NCI-H226 (cell line): Measurements from ENCODE around the gene TTC31.
"Not testable (repeated sequence)": the region's sequence is repeated elsewhere in the genome, so short reads cannot be mapped to it uniquely, and the experiment has no call there.

Source experiments
- DNase-seq: peaks from one replicate; pipeline ENCODE4 v3.0.0-alpha.2; 2015

TTC31 gene

DNA sequence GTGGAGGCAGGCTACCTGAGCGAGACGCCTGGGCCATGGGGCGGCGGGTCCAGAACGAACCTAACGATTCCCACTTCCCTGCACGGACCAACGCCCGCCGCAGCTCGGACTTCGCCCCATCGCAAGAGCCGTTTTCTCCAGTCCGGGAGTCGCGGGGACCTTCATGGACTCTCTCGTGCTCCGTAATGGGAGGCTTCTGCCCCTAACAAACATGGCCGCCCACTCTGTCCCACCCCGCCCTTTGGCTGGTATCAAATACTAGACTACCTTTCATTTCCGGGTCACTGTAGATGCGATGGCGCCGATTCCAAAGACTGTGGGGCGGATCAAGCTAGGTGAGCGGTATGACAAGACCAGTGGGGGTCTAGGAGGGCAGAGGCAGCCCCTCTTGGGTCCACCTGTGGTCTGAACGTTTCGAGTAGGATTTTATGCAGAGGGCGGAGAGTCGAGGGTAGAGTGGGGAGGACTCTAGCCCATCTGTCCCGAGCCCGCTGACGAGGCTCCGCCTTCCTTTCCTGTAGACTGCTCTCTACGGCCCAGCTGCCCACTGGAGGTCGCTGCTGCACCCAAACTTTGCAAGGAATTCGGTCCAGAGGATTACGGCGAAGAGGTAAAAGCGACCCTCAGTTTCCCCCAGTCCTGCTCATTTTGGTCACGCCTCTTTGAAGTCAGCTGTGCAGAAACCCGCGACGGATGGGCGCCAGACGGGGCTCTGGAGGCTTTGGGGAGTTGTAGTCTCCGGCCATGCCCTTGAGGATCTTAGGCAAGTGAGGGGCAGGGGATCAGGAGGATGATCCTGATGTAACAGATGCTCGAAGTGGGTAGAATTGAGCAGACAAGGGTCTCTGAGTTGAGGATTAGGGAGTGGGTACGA lies at the start of gene TTC31, which contains the start of gene CCDC142:
Gene TTC31, plus strand, starts transcription at position 281 of the 874 bp plus-strand sequence. Its CDS starts 15 bp downstream, at position 296.
Gene CCDC142, minus strand, starts transcription at position 198 of the 874 bp plus-strand sequence. Its CDS starts 161 bp downstream, at position 37.
- peak; percentile 91 for DNase-seq

DNA sequence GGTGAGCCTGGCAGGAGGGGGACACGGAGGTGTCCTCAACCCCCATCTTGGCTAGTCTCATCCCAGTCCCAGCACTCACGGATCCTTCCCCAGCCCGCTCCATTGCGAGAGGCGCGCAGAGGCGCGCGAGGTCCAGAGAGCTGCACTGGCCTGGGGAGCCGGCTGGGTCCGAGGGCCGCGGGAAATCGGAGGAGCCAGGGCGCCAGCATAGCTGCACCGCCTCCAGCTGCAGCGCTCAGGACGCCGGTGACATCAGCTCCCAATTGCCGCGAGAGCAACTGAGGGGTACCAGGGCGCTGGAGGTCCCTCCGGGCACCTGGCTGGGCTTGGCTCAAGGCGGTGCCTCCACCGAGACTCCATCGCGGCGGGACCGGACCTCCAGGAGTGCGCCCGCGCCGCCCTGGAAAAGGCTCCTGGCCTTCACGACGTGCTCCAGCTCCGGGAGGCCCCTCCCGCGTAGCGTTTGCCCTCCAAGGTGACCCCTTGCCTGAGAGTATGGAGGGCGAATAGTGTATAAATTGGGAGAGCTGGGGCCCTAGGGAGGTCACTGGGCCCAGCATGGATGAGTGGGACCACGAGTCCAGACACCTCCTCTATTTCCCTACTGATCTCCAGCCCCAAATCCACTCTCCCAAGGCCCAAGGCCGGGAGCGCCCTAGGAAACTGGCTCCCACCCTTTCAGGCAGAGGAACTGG lies 46.6 kb upstream of the TTC31 start:
- DNase-seq: no peak

DNA sequence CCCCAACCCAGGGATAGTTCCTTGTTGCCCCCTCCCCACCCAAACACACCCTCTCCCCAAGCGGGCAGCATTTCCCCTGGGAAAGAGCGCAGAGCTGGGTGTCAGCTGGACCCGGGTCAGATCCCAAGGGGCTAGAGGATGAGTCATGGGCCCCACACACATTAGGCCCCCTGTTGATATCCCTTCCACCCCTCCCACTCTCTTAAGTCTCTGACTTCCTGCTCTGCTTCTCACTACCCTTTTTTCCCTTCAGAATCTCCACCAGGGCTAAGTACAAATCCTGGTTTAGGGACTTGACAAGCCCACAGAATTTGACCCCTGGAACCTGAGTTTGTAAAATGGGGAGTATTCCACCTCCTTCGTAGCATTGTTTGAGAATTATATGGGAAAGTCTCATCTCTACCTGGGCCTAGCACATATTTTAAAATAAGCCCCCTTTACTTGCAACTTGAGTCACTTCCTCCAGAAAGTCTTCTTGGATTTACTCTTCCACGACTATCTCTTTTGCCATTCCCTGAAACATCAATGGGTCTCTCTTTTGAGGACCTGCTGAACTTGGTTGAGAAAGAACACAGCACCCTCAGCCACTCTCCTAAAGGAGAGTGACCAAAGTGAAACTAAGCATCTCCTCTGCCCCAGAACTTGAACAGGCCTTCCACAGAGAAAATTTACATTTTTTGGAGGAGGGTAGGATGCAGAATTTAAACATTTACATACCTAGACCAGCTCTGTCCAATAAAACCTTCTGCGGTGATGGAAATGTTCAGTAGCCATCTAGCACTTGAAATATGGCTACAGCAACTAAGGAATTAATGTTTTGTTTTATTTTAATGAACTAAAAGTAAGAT lies 45.8 kb upstream of the TTC31 start:
- no peak for DNase-seq

DNA sequence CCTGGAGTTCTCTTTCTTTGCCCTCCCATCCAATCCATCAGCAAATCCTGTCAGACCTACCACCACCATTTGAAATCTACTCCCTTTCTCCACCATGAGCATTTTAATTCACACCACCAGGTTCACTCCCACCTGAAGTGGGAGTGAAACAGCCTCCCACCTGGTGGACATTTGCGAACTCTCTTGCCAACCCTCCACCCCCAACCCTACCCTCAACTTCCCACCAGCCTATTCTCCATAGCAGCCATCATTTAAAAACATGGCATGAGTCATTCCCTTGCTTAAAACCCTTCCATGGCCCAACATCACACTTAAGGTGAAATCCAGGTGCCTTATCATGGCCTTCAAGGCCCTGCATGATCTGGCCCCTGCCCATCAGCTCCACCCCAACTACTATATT lies 44.6 kb upstream of the TTC31 start:
- DNase-seq: no peak

DNA sequence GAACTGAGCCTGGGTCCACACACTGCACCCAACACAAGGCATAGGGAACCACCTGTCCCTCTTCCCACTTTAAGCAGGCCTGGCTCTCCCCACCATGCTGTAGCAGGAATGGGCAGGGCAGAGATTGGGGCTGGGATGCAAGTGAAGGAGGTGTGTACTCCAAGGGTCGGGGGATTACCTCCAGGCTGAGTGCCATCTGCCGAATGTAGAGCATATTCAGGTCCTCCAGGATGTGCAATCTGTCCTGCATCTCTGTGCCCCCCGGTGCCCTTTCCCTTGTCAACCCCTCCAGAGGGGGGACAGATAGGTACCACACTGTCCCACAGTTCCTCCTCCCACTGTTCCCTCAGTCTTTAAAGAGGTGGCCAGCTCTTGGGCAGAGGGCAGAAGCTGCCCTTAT lies 43.5 kb upstream of the TTC31 start:
- DNase-seq: no peak

DNA sequence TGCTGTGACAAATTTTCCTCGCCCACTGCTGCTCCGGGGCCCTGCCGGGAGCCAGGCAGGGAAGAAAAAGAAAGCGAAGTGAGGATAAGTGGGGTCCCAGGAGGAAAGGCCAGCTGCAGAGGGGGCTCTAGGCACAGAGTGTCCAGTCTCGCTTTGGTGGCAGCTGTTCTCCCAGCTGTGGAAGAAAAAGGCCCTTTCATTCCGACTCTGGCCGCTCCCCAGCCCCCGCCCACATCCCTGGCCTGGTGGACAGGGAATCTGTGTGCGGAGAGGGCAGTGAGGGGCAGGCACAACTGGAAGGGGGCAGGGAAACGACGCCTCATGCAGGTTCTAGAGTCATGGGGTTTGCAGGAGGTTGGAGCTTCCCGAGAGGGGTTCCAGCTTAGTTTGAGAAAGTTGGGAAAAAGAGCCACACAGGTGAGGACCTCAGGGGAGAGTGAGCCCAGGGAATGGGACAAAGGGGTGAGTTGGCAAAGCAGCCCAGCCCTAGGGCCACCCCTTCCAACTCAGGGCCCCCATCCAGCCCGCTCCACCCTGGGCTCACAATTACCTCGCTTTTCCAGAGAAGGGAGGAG lies 43.0 kb upstream of the TTC31 start:
- no peak for DNase-seq

DNA sequence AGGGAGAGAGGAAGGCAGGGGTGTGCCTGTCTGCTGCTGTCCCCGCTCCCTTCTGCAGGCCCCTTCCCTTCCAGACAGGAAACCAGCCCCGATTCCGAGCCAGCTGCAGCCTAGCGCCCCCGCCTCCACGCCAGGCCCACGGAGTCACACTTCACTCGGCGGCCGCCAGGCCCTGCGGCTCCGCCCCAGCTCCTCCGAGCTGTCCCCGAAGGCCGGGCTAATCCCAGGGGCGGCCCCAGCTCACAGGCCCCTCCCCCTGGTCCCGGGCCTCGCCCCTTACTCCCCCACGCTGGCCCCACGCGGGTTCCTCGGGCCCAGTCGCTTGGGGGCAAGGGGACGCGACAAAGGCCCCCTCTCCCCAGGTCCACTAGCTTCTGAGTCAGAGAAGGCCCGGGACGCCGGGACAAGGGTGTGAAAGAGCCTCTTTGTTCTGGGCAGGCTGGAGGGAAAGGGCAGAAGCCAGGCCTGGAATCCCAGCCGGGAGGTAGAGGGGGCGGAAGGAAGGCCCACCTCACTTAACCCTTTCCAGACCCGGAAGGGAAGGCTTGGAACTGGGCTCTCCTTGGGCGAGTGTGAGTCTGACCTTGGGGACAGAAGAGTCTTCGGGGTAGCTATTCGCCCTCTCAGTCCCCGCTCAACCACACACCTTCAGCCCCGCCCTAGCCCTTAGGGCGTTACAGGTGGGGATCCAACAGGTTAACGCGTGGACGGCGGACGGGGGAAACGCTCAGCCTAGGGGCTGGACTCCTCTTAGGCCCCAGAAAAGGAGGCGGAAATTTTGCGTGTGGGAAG lies 42.3 kb upstream of the TTC31 start:
- DNase-seq: no peak

DNA sequence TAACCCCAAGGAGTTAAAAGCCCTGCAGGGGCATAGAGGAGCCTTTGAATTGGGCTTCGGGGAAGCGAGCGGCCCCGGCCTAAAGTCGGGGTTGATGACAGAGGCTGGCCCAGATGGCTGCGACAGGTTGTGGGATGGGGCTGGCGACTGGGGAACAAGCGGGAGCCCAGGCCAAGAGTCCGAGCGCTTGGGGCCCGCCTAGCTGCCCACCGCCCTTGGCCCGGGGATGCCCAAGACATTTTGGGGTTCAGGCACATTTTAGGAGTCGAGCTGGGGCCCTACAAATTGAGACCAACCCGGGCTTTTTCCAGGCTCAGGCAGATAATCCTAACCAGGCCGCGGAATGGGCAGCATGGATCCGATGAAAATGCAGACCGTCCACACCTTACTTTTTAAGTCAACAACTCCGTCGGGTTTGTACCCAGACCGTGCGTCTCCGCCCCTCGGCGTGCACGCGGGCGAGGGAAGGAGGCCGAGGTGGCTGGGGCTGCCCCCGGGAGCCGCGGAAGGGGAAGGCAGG lies 41.7 kb upstream of the TTC31 start:
- no peak for DNase-seq

DNA sequence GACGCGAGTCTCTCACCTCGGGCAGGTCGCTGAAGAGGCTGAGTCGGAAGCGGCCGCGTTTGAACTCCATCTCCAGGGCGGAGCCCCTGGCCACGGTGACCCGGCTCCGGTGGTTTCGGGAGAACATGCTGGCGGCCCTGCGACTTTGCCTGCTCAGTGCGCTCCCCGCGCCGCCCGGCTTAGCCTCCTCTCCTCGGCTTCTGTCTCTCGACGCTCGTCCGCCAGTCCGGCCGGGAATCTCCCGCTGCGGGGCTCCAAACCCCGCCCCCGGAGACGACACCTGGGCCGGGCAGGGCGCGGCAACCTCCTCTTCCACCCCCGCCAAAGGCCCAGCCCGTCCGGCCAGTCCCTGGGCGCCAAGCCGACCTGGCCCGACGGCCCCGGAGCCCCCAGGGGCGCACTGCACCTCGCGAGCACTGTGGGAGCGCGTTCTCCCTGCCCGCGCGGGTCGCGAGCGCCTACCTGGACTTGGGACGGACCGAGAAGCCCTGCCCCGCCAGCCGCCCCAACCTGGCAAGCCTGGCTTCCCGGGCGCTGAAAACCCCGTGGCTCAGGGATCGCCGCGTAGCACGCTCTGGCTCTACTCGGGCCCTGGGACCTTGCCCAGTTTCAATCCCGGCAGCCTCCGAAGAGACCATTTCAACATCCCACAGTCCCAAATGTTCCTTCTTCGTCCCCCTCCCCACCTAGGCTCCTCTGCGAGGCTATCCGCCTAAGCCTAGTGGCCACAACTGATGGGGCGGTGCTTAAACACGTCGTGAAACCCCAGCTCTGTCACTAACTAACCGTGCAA lies 41.0 kb upstream of the TTC31 start, which contains the start of gene RTKN:
Gene RTKN, minus strand, starts transcription at position 248 of the 793 bp plus-strand sequence. Its CDS starts 121 bp downstream, at position 127.
- DNase-seq: no peak

DNA sequence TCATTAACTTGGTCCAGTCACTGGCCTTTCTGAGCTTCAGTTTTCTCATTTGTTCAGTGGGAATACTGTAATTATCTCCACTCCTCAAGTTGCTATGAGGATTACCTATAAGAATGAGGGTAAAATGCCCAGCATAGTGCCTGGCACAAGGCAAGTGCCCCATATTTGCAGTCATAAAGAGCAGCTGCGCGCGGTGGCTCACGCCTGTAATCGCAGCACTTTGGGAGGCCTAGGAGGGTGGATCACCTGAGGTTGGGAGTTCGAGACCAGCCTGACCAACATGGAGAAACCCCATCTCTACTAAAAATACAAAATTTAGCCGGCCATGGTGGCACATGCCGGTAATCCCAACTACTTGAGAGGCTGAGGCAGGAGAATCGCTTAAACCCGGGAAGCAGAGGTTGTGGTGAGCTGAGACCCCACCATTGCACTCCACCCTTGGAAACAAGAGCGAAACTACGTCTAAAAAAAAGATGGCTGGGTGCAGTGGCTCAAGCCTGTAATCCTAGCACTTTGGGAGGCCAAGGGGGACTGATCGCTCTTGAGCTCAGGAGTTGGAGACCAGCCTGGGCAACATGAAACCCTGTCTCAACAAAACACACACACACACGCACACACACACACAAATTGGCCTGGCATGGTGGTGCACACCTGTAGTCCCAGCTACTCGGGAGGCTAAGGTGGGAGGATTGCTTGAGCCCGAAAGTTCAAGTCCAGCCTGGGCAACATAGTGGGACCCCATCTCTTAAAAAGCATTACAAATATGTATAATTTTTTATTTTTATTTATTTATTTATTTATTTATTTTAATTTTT lies 40.2 kb upstream of the TTC31 start:
- not testable (repeated sequence) for DNase-seq

DNA sequence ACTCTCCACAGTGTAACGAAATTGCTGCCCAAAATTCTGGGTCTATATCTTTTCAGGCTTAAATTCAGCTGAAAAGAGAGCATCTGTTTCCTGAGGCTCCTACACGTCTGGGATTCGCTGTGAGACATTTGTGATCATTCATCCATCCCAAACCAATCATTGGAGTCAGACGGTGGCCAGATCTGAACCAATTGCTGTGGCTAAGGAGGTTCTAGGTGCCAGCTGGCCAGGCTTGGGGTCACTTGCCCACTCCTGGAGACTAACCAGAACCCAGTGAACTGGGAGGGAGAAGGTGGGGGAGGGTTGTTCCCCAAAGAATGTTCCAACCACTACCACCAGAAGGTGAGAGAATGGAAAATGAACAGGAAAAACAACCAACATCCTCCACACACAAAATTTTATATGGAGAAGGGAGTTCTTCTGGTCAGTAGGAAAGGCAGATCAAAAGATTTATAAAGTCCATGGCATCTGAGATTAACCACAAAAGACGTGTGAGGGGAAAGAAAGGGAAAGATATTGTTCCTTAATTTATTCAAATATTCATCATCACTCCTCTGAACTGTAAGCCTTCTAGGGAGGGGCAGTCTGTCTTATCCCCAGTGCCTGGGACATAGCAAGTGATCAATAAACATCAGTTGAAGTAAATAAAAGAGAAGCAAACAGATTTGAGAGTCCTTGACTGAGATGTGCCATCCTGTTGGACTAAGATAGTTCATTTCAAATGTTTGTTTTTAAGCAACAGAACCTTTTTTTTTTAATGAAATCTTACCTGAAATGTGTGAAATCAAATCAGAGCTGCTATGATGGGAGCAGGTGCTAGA lies 38.2 kb upstream of the TTC31 start:
- DNase-seq: no peak

DNA sequence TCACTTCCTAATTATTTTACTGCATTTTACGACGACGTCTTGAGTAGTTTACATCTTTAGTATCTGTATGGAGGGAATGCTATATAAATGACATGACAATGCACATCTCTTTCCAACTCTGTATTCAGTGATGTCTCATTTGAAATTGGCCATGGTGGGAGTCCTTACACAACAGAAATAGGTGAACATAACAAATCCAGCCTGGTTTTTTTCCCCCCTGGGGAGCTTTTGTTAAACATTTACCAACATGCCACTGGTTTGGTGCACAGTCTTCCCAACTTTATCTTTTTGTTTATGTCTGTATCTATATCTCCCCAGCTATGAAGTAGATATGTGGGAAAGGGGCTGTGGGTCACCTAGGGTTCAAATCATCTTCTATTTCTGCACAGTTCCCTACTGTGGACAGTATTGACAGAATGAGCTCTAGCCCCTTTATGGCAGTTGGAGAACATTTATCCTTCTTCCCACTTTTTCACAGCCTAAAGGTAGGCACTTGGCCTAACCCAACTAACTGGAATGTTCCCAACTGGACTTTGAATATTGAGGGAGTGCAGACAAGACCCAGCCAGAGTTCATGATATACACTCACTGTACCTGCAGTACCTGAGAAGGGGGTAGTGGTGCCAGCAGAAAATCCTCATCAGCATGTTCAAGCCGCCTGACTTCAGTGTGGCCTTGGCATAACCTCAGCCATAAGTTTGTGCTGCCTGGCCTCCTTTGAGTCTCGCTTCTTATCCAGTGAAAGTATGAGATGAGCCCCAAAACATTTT lies 35.5 kb upstream of the TTC31 start:
- DNase-seq: no peak

DNA sequence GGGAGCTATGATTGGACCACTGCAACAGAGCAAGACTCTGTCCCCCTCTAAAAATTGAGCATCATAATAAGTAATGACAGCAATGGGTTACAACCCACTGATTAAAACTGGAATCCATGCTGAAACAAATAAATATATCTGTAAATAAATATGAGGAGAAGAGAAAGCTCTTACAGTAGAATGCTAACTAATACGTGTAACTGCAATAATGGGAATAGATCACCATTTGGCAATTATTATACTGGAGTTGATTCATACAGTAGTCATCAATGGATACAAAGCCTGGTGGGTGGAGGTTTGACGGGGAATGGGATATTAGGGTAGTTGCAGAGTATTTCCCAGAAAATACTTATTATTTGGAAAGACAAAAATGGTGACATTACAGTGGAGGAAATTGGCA lies 34.1 kb upstream of the TTC31 start:
- no peak for DNase-seq

DNA sequence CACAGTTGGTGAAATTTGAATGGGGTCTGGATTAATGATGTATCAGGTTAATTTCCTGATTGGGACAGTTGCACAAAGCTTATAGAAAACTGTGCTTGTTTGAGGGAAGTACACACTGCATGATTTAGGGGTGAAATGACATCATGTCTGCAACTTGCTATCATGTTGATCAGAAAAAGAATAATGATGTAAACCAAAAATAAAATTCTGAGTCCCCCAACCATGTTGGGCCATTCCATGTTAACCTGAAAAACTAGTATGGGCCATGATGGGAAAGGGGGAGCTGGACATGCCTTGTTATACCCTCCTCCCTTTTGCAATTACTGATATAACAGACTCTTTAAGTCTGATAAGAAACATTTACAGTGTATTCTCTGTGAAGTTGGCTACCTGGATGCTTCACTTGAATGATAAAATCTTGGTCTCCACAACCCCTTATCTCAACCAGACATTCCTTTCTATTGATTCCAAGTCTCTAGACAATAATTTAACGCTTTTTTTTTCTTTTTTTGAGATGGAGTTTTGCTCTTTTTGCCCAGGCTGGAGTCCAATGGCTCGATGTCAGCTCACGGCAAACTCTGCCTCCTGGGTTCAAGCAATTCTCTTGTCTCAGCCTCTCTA lies 32.2 kb upstream of the TTC31 start:
- DNase-seq: no peak

DNA sequence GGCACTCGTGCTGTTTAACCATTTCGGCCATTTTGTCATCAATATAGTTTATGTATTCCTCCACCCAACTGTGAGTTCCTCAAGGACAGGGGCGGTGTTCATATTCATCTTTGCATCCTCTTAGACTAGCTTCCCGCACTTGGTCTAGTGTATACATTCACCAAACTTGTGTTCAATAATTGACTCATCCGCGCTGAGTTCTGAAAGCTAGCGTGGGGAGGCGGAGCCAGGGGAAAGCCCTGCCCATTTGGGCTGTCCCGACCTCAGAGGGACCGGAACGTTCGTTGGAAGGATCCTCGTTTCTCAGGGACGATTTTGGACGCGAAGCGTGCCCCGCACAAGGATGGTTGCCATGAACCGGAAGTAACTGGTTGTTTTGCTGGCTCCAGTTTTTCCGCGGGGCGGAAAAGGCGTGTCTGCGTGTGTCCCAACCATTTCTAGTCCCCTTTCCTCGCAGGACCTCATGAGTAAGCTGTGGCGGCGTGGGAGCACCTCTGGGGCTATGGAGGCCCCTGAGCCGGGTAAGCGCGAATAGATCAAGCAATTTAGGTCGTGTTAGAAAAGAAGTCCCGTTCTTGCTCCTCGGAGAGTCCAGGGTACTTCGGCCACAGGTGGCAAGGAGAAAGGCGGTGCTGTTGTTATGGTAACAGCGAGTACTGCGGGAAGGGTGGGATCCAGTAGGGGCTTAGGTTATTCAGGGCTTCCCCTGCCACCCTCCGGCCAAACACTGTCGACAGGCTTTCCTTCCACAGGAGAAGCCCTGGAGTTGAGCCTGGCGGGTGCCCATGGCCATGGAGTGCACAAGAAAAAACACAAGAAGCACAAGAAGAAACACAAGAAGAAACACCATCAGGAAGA lies 28.0 kb upstream of the TTC31 start, which contains the start of gene INO80B:
Gene INO80B, plus strand, starts transcription at position 434 of the 858 bp plus-strand sequence. Its CDS starts 30 bp downstream, at position 464.
- peak; percentile 87 for DNase-seq

DNA sequence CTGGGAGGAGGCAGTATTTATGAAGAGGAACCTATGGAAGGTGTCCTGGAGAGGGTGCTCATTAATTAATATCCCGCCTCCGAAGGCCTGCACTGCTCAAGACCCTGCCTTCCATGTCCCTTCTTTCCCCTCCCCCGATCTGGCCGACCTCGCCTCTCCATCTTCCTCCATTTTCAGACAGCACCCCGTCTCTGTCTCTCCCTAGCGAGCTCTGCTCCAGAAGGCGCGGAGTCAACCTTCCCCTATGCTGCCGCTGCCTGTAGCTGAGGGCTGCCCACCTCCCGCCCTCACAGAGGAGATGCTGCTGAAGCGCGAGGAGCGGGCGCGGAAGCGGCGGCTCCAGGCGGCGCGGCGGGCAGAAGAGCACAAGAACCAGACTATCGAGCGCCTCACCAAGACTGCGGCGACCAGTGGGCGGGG lies 25.7 kb upstream of the TTC31 start:
- DNase-seq: no peak
